ENCODE results near the gene BHMT.
"Not testable (repeated sequence)": the region's sequence is repeated elsewhere in the genome, so short reads cannot be mapped to it uniquely, and the experiment has no call there.

The BHMT gene

GRCh38 chr5:79119486-79119885, 7.9 kb downstream of the BHMT start:
- no peak for DNase-seq

GRCh38 chr5:79120221-79120620, 8.6 kb downstream of the BHMT start:
- DNase-seq: no peak

- no peak for DNase-seq
These were observed 11.4 kb downstream of the BHMT start for GRCh38 chr5:79122973-79123372.

- no peak for DNase-seq
These were observed 13.0 kb downstream of the BHMT start for GRCh38 chr5:79124607-79125006.

- no peak for DNase-seq
These were observed 19.2 kb downstream of the BHMT start for GRCh38 chr5:79130781-79131180.

GRCh38 chr5:79133121-79133656, 21.6 kb downstream of the BHMT start:
- DNase-seq: peak; percentile 2

- peak; percentile 52 for DNase-seq
These were observed 22.2 kb downstream of the BHMT start for GRCh38 chr5:79133657-79134451.

GRCh38 chr5:79135790-79136553, 24.4 kb downstream of the BHMT start:
- DNase-seq: no peak

GRCh38 chr5:79136618-79137017, 25.0 kb downstream of the BHMT start:
- DNase-seq: no peak

GRCh38 chr5:79140553-79140952, 28.9 kb downstream of the BHMT start:
- no peak for DNase-seq

GRCh38 chr5:79143684-79144379, 32.2 kb downstream of the BHMT start:
- DNase-seq: no peak

- DNase-seq: no peak
These were observed 35.5 kb downstream of the BHMT start for GRCh38 chr5:79147076-79147475.

GRCh38 chr5:79149433-79149832, 37.8 kb downstream of the BHMT start:
- DNase-seq: no peak

- DNase-seq: no peak
These were observed 40.5 kb downstream of the BHMT start for GRCh38 chr5:79151942-79152671.

- DNase-seq: no peak
These were observed 45.7 kb downstream of the BHMT start for GRCh38 chr5:79157305-79157704.

GRCh38 chr5:79161647-79162046, 50.0 kb downstream of the BHMT start:
- DNase-seq: not testable (repeated sequence)

GRCh38 chr5:79168031-79168430, 56.4 kb downstream of the BHMT start:
- no peak for DNase-seq

GRCh38 chr5:79170661-79171060, 59.1 kb downstream of the BHMT start:
- no peak for DNase-seq

- DNase-seq: no peak
These were observed 60.1 kb downstream of the BHMT start for GRCh38 chr5:79171635-79172245.

- DNase-seq: no peak
These were observed 60.7 kb downstream of the BHMT start for GRCh38 chr5:79172269-79172668.

- peak; percentile 52 for DNase-seq
These were observed 62.0 kb downstream of the BHMT start for GRCh38 chr5:79173626-79174025.

- not testable (repeated sequence) for DNase-seq
These were observed 68.8 kb downstream of the BHMT start for GRCh38 chr5:79180449-79180848.
